ENCODE results near the gene CYBC1.

- TF ChIP-seq CTCF (IDR thresholded peaks at IDR 0.05; ENCODE audit: low read length) (no peak), EZH2 (IDR thresholded peaks at IDR 0.05; ENCODE audit: borderline replicate concordance, low read length) (no peak)
These were observed 42.1 kb downstream of the CYBC1 start for GRCh38 chr17:82408288-82408937.

Measured in OCI-LY1 (cell line).